ENCODE measurements around the gene HNRNPLL.
"Not testable (repeated sequence)": the region's sequence is repeated elsewhere in the genome, so short reads cannot be mapped to it uniquely, and the experiment has no call there.

Gene HNRNPLL

GRCh38 chr2:38620282-38620977 is 17.7 kb upstream of the HNRNPLL start:
- DNase-seq (ENCODE audit: low read depth in 1 of 2, low spot score in 1 of 2): no peak

- DNase-seq (ENCODE audit: low read depth in 1 of 2, low spot score in 1 of 2): no peak
These were observed 16.9 kb upstream of the HNRNPLL start for GRCh38 chr2:38619458-38620164.

GRCh38 chr2:38617301-38617700 is 14.6 kb upstream of the HNRNPLL start:
- DNase-seq (ENCODE audit: low read depth in 1 of 2, low spot score in 1 of 2): no peak

- DNase-seq (ENCODE audit: low read depth in 1 of 2, low spot score in 1 of 2): no peak
These were observed 12.5 kb upstream of the HNRNPLL start for GRCh38 chr2:38615237-38615636.

- DNase-seq (ENCODE audit: low read depth in 1 of 2, low spot score in 1 of 2): no peak
These were observed 11.1 kb upstream of the HNRNPLL start for GRCh38 chr2:38613849-38614213.

GRCh38 chr2:38613126-38613848 is 10.6 kb upstream of the HNRNPLL start:
- DNase-seq (ENCODE audit: low read depth in 1 of 2, low spot score in 1 of 2): no peak

- no peak for DNase-seq (ENCODE audit: low read depth in 1 of 2, low spot score in 1 of 2)
These were observed 8.4 kb upstream of the HNRNPLL start for GRCh38 chr2:38610851-38611801.

GRCh38 chr2:38609246-38609645 is 6.5 kb upstream of the HNRNPLL start:
- not testable (repeated sequence) for DNase-seq (ENCODE audit: low read depth in 1 of 2, low spot score in 1 of 2)

- no peak for DNase-seq (ENCODE audit: low read depth in 1 of 2, low spot score in 1 of 2)
These were observed 6.0 kb upstream of the HNRNPLL start for GRCh38 chr2:38608755-38609154.

GRCh38 chr2:38605298-38605830 is 2.6 kb upstream of the HNRNPLL start:
- DNase-seq (ENCODE audit: low read depth in 1 of 2, low spot score in 1 of 2): no peak

- peak; percentile 62 to 73 for DNase-seq (ENCODE audit: low read depth in 1 of 2, low spot score in 1 of 2)
These were observed 918 bp upstream of the HNRNPLL start for GRCh38 chr2:38603402-38604290.

GRCh38 chr2:38602136-38602731 is 494 bp downstream of the HNRNPLL start:
- peak in 1 of 2 donors; percentile 12 for DNase-seq (ENCODE audit: low read depth in 1 of 2, low spot score in 1 of 2)

- DNase-seq (ENCODE audit: low read depth in 1 of 2, low spot score in 1 of 2): no peak
These were observed 1.1 kb downstream of the HNRNPLL start for GRCh38 chr2:38601463-38602135.

GRCh38 chr2:38600921-38601455 is 1.7 kb downstream of the HNRNPLL start:
- DNase-seq (ENCODE audit: low read depth in 1 of 2, low spot score in 1 of 2): no peak

GRCh38 chr2:38600242-38600891 is 2.4 kb downstream of the HNRNPLL start:
- DNase-seq (ENCODE audit: low read depth in 1 of 2, low spot score in 1 of 2): no peak

- no peak for DNase-seq (ENCODE audit: low read depth in 1 of 2, low spot score in 1 of 2)
These were observed 3.0 kb downstream of the HNRNPLL start for GRCh38 chr2:38599706-38600105.

- no peak for DNase-seq (ENCODE audit: low read depth in 1 of 2, low spot score in 1 of 2)
These were observed 3.8 kb downstream of the HNRNPLL start for GRCh38 chr2:38598991-38599295.
